ENCODE results near the gene FOXO1. TPM values are rescaled to one million over a fixed set of nuclear protein-coding genes. Genes with fewer than 3 reads are reported as not detected.

The FOXO1 gene
- total and polyA plus RNA-seq, 2 experiments from 2014 or later, result 10.5 to 14.0 TPM

DNA sequence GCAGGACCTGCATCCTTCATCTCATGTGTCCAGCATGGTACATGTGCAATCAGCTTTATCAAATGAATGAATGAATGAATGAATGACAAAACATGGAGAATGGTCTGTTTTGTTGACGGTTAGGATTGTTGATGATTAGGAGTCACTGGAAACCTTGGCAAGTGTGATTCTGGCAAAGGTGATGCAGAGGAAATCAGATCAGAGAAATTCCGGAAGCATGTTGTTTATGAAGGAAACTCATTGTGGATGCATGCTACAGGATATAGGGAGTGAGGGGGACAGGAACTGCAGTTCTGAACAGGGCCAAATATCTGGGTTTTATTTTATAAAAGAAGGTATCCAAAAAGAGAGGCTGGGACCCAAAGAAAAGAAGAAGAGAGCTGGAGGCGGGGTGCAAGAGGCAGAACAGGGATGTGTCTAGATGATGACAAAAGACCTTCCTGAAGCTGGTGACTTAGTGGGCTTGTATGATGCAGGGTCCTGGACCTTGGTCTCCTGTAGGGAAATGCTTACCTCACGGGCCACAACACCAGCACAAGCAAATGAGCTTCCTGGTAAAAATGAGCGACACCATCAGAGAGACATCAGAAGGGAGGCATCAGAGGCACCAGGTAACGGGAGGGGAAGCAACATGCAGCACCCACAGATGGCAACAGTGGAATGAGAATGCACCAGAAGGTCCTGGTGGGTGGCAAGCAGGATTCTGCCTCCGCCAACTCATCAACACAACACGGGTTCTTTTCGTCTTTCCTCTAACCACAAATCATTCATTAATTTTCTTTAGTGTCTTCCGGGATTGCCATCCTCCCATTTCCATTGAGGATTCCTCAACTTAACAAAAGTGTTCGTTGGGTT lies 159.6 kb downstream of the FOXO1 start:
- TF ChIP-seq, protein P1, sequence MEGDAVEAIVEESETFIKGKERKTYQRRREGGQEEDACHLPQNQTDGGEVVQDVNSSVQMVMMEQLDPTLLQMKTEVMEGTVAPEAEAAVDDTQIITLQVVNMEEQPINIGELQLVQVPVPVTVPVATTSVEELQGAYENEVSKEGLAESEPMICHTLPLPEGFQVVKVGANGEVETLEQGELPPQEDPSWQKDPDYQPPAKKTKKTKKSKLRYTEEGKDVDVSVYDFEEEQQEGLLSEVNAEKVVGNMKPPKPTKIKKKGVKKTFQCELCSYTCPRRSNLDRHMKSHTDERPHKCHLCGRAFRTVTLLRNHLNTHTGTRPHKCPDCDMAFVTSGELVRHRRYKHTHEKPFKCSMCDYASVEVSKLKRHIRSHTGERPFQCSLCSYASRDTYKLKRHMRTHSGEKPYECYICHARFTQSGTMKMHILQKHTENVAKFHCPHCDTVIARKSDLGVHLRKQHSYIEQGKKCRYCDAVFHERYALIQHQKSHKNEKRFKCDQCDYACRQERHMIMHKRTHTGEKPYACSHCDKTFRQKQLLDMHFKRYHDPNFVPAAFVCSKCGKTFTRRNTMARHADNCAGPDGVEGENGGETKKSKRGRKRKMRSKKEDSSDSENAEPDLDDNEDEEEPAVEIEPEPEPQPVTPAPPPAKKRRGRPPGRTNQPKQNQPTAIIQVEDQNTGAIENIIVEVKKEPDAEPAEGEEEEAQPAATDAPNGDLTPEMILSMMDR (IDR thresholded peaks at IDR 0.05; ENCODE audit: low read depth, low read length), result no peak

More for the DNA sequence above, 159.6 kb downstream of the FOXO1 start:
- H3K4me3 ChIP-seq, result no peak overlapping the region
- H3K27me3 ChIP-seq, result no peaks in the 10 kb centered on the region
- no peak for DNase-seq (ENCODE audit: low read depth in 1 of 2, low spot score in 1 of 2)
- no peaks in the 10 kb centered on the region for H3K4me1 ChIP-seq (ENCODE audit: low read depth)
- H3K9me3 ChIP-seq (ENCODE audit: low read depth), result no peaks in the 10 kb centered on the region
- no peaks in the 10 kb centered on the region for H3K36me3 ChIP-seq
- H3K27ac ChIP-seq, result no peak overlapping the region

Other genes with a start within 250 kb of the FOXO1 start
- gene MRPS31, start 104.5 kb upstream of the FOXO1 start, total RNA-seq, result 39.2 and 39.6 TPM in 2 replicates
- gene MRPS31, start 104.5 kb upstream of the FOXO1 start, polyA plus RNA-seq, result 36.3 and 50.1 TPM in 2 replicates
- 36.4 and 36.5 TPM in 2 replicates for gene SLC25A15, start 123.0 kb upstream of the FOXO1 start, total RNA-seq
- gene SLC25A15, start 123.0 kb upstream of the FOXO1 start, polyA plus RNA-seq, result 18.1 and 19.8 TPM in 2 replicates